Measurements from ENCODE around the gene ITPR2. TPM values are rescaled to one million over a fixed set of nuclear protein-coding genes. Genes with fewer than 3 reads are reported as not detected.

The ITPR2 gene
- total RNA-seq, 1 experiment from 2014 or later: 14.3 TPM

DNA sequence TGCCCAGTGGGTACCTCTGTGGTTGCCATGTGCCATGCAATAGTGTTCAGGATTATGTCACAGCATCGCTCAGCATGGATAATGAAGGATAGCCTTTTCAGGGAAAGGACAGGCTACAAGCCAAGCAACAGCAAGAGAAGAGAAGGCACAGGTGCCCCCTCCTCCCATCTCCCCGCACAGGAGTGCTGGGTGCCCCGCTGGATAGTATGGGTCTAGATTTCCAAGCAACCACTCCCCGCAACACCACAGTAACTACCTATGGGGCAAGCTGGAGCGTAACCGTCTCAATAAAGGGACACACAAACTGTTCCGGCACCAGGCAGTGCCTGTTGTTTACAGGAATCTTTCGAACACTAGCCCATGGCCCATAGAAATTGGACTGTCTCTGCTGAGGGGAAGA lies 222.2 kb downstream of the ITPR2 start:
- no peaks in the 10 kb centered on the region for H3K9me3 Mint-ChIP-seq (ENCODE audit: unreplicated experiment)
- no peak for TF ChIP-seq CTCF (IDR thresholded peaks at IDR 0.05; ENCODE audit: unreplicated experiment)
- H3K27me3 Mint-ChIP-seq (ENCODE audit: insufficient read depth, unreplicated experiment): no peaks in the 10 kb centered on the region
- no peaks in the 10 kb centered on the region for H3K4me1 Mint-ChIP-seq (ENCODE audit: insufficient read depth, unreplicated experiment)
- intact Hi-C loops (cut with micrococcal nuclease): no loop called here
- POLR2A ChIA-PET: interaction anchor here (0.7 kb wide), 1 partner anchor 8 kb away, joined by 3 read pairs; no protein-coding TSS in a partner anchor
- no peaks in the 10 kb centered on the region for H3K36me3 Mint-ChIP-seq (ENCODE audit: insufficient read depth, unreplicated experiment)
- BruUV-seq (replicated peaks): no TSS peak
- DNase-seq (ENCODE audit: unreplicated experiment): no peak
- no peak overlapping the region for H3K27ac Mint-ChIP-seq (ENCODE audit: low read depth, unreplicated experiment)
- CTCF ChIA-PET: interaction anchor here (0.6 kb wide), 1 partner anchor 14 kb away, joined by 3 read pairs; no protein-coding TSS in a partner anchor
- no peak overlapping the region for H3K4me3 Mint-ChIP-seq (ENCODE audit: unreplicated experiment)

- no TSS peak for BruUV-seq (replicated peaks)
- no peaks in the 10 kb centered on the region for H3K4me1 Mint-ChIP-seq (ENCODE audit: insufficient read depth, unreplicated experiment)
- intact Hi-C loops (cut with micrococcal nuclease): no loop called here
- no peaks in the 10 kb centered on the region for H3K27me3 Mint-ChIP-seq (ENCODE audit: insufficient read depth, unreplicated experiment)
- no peak for DNase-seq (ENCODE audit: unreplicated experiment)
- ChIA-PET CTCF (interaction anchor here (0.6 to 0.9 kb wide), 2 partner anchors 14 to 16 kb away, joined by 3 read pairs; no protein-coding TSS in a partner anchor), POLR2A (interaction anchor here (0.6 to 0.7 kb wide), 2 partner anchors 9 to 1283 kb away, joined by 3 read pairs; no protein-coding TSS in a partner anchor)
- no peaks in the 10 kb centered on the region for H3K36me3 Mint-ChIP-seq (ENCODE audit: insufficient read depth, unreplicated experiment)
- H3K27ac Mint-ChIP-seq (ENCODE audit: low read depth, unreplicated experiment): no peak overlapping the region
- TF ChIP-seq CTCF (IDR thresholded peaks at IDR 0.05; ENCODE audit: unreplicated experiment): no peak
- H3K4me3 Mint-ChIP-seq (ENCODE audit: unreplicated experiment): no peak overlapping the region
- no peaks in the 10 kb centered on the region for H3K9me3 Mint-ChIP-seq (ENCODE audit: unreplicated experiment)
These were observed 223.0 kb downstream of the ITPR2 start for GRCh38 chr12:26609986-26610385.

DNA sequence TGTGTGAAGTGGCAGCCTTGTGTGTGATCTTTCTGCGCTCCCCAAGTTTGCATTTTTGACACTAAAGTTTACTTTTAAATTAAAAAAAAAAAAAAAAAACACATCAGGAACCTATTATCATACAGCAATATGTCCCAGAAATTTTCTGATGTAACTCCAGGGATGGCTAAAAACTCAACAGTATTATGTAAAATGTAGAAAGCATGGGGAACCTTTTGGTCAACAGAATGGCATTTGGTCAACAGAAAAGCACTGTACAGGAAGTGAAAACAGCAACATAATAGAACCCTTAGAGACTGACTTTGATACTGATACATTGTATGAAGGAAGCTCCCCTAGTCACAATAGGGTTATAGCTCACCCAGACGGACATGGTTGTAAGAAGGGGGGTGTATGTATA lies 224.3 kb downstream of the ITPR2 start:
- Mint-ChIP-seq H3K9me3 (ENCODE audit: unreplicated experiment) (no peaks in the 10 kb centered on the region), H3K4me1 (ENCODE audit: insufficient read depth, unreplicated experiment) (no peaks in the 10 kb centered on the region), H3K27me3 (ENCODE audit: insufficient read depth, unreplicated experiment) (no peaks in the 10 kb centered on the region), H3K4me3 (ENCODE audit: unreplicated experiment) (no peak overlapping the region), H3K36me3 (ENCODE audit: insufficient read depth, unreplicated experiment) (no peaks in the 10 kb centered on the region), H3K27ac (ENCODE audit: low read depth, unreplicated experiment) (no peak overlapping the region)
- ChIA-PET POLR2A (no interaction called here), CTCF (interaction anchor here (0.6 kb wide), 1 partner anchor 767 kb away, joined by 3 read pairs; no protein-coding TSS in a partner anchor)
- intact Hi-C loops (cut with micrococcal nuclease): no loop called here
- no peak for DNase-seq (ENCODE audit: unreplicated experiment)
- BruUV-seq (replicated peaks): no TSS peak
- TF ChIP-seq CTCF (IDR thresholded peaks at IDR 0.05; ENCODE audit: unreplicated experiment): no peak

DNA sequence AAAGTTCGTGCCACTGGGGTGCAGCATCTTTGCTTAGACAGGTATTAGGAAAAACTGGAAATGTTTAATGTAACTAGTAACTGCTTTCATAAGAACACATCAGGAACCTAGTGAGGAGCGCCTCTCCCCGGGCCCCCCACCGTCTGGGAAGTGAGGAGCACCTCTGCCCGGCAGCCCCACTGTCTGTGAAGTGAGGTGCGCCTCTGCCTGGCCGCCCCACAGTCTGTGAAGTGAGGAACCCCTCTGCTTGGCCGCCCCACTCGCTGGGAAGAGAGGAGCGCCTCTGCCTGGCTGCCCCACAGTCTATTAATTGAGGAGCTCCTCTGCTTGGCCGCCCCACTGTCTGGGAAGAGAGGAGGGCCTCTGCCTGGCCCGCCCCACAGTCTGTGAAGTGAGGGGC lies 224.7 kb downstream of the ITPR2 start:
- Mint-ChIP-seq H3K27ac (ENCODE audit: low read depth, unreplicated experiment) (no peak overlapping the region), H3K9me3 (ENCODE audit: unreplicated experiment) (no peaks in the 10 kb centered on the region), H3K4me1 (ENCODE audit: insufficient read depth, unreplicated experiment) (no peaks in the 10 kb centered on the region), H3K4me3 (ENCODE audit: unreplicated experiment) (no peak overlapping the region), H3K27me3 (ENCODE audit: insufficient read depth, unreplicated experiment) (no peaks in the 10 kb centered on the region), H3K36me3 (ENCODE audit: insufficient read depth, unreplicated experiment) (no peaks in the 10 kb centered on the region)
- CTCF ChIA-PET: no interaction called here
- intact Hi-C loops (cut with micrococcal nuclease): no loop called here
- POLR2A ChIA-PET: no interaction called here
- BruUV-seq (replicated peaks): no TSS peak
- no peak for DNase-seq (ENCODE audit: unreplicated experiment)
- no peak for TF ChIP-seq CTCF (IDR thresholded peaks at IDR 0.05; ENCODE audit: unreplicated experiment)
